Uterus (tissue), 2 donors: ENCODE results near the gene DDAH2.

Experiments used
- CTCF ChIP-seq, 4 experiments: fragments of 200-600 bp in 2 of 4; fragments of 450-650 bp in 2 of 4; sonication (generic) in 2 of 4; IDR thresholded peaks; one replicate each; pipeline ENCODE4 v1.5.1; 2016 to 2019; ENCODE audit warnings: antibody characterized with exemption in 4 of 4, mild to moderate bottlenecking in 2 of 4, moderate library complexity in 1 of 4
- POLR2A ChIP-seq, 2 donors: fragments of 450-650 bp; IDR thresholded peaks; one replicate each; pipeline ENCODE4 v1.6.1; 2016; ENCODE audit warnings: antibody characterized with exemption in 2 of 2, mild to moderate bottlenecking in 1 of 2, moderate library complexity in 1 of 2

GRCh38 chr6:31708224-31708623 lies 20.9 kb downstream of the DDAH2 start:
- TF ChIP-seq CTCF (IDR thresholded peaks at IDR 0.05) (no peak), POLR2A (IDR thresholded peaks at IDR 0.05) (no peak)
